Measurements from ENCODE around the gene TMEM63A.

The TMEM63A gene

GRCh38 chr1:225862581-225862950 lies 19.6 kb downstream of the TMEM63A start:
- no peak overlapping the region for H2AFZ ChIP-seq (ENCODE audit: low read depth, low read length, severe bottlenecking)
- H3K9me2 ChIP-seq (replicated peaks; ENCODE audit: insufficient read depth, low read length) = no peaks in the 10 kb centered on the region
- H4K20me1 ChIP-seq (ENCODE audit: low read depth, low read length) = no peaks in the 10 kb centered on the region
- H3K36me3 ChIP-seq (ENCODE audit: low read length) = no peaks in the 10 kb centered on the region
- no peaks in the 10 kb centered on the region for H3K9me3 ChIP-seq (ENCODE audit: insufficient read depth, low read length)
- H3K79me2 ChIP-seq (ENCODE audit: insufficient read depth, low read length) = no peaks in the 10 kb centered on the region
- no peaks in the 10 kb centered on the region for H3F3A ChIP-seq (ENCODE audit: insufficient read depth)
- H3K9ac ChIP-seq (ENCODE audit: low read length) = no peak overlapping the region
- H3K4me3 ChIP-seq (ENCODE audit: insufficient read depth, low read length, poor library complexity, severe bottlenecking) = no peak overlapping the region
- TF ChIP-seq EZH2phosphoT487 (conservative IDR thresholded peaks at IDR 0.05; ENCODE audit: low read length) (no peak), CTCF (IDR thresholded peaks at IDR 0.05; ENCODE audit: insufficient read depth, low read length, poor library complexity, severe bottlenecking) (no peak)
- no peak overlapping the region for H3K27ac ChIP-seq (ENCODE audit: low read depth, low read length)
- H3K4me2 ChIP-seq (ENCODE audit: low read depth, low read length, poor library complexity, severe bottlenecking) = no peak overlapping the region
- H3K27me3 ChIP-seq (ENCODE audit: low read length) = no peaks in the 10 kb centered on the region

- Histone ChIP-seq H3K9me2 (replicated peaks; ENCODE audit: insufficient read depth, low read length) (no peaks in the 10 kb centered on the region), H3F3A (ENCODE audit: insufficient read depth) (no peaks in the 10 kb centered on the region), H2AFZ (ENCODE audit: low read depth, low read length, severe bottlenecking) (no peak overlapping the region), H3K4me2 (ENCODE audit: low read depth, low read length, poor library complexity, severe bottlenecking) (no peak overlapping the region), H3K27ac (ENCODE audit: low read depth, low read length) (no peak overlapping the region), H3K4me3 (ENCODE audit: insufficient read depth, low read length, poor library complexity, severe bottlenecking) (no peak overlapping the region), H4K20me1 (ENCODE audit: low read depth, low read length) (no peaks in the 10 kb centered on the region), H3K9ac (ENCODE audit: low read length) (no peak overlapping the region), H3K79me2 (ENCODE audit: insufficient read depth, low read length) (no peaks in the 10 kb centered on the region), H3K9me3 (ENCODE audit: insufficient read depth, low read length) (no peaks in the 10 kb centered on the region), H3K36me3 (ENCODE audit: low read length) (no peaks in the 10 kb centered on the region), H3K27me3 (ENCODE audit: low read length) (no peaks in the 10 kb centered on the region)
- TF ChIP-seq EZH2phosphoT487 (conservative IDR thresholded peaks at IDR 0.05; ENCODE audit: low read length) (no peak), CTCF (IDR thresholded peaks at IDR 0.05; ENCODE audit: insufficient read depth, low read length, poor library complexity, severe bottlenecking) (no peak)
Measured at GRCh38 chr1:225861834-225862580, 20.2 kb downstream of the TMEM63A start.

- H3K36me3 ChIP-seq (ENCODE audit: low read length) = no peaks in the 10 kb centered on the region
Measured at GRCh38 chr1:225860876-225861441, 21.2 kb downstream of the TMEM63A start.

More at GRCh38 chr1:225860876-225861441, 21.2 kb downstream of the TMEM63A start:
- Histone ChIP-seq H3F3A (ENCODE audit: insufficient read depth) (no peaks in the 10 kb centered on the region), H3K27me3 (ENCODE audit: low read length) (no peaks in the 10 kb centered on the region), H3K79me2 (ENCODE audit: insufficient read depth, low read length) (no peaks in the 10 kb centered on the region), H4K20me1 (ENCODE audit: low read depth, low read length) (no peaks in the 10 kb centered on the region), H3K9ac (ENCODE audit: low read length) (no peak overlapping the region), H3K9me3 (ENCODE audit: insufficient read depth, low read length) (no peaks in the 10 kb centered on the region), H3K9me2 (replicated peaks; ENCODE audit: insufficient read depth, low read length) (no peaks in the 10 kb centered on the region), H3K4me3 (ENCODE audit: insufficient read depth, low read length, poor library complexity, severe bottlenecking) (no peak overlapping the region), H3K27ac (ENCODE audit: low read depth, low read length) (no peak overlapping the region), H2AFZ (ENCODE audit: low read depth, low read length, severe bottlenecking) (no peak overlapping the region), H3K4me2 (ENCODE audit: low read depth, low read length, poor library complexity, severe bottlenecking) (no peak overlapping the region)
- no peak for TF ChIP-seq EZH2phosphoT487 (conservative IDR thresholded peaks at IDR 0.05; ENCODE audit: low read length)
- TF ChIP-seq CTCF (IDR thresholded peaks at IDR 0.05; ENCODE audit: insufficient read depth, low read length, poor library complexity, severe bottlenecking) = no peak

All from SU-DHL-6 (cell line).